ENCODE measurements around the gene ANO2. TPM values are rescaled to one million over a fixed set of nuclear protein-coding genes. Genes with fewer than 3 reads are reported as not detected.

ANO2 gene
- total RNA-seq, 4 donors from 2014 or later, result 2.0 to 9.8 (median 4.9) TPM

GRCh38 chr12:5689773-5690172, 255.3 kb downstream of the ANO2 start:
- Histone ChIP-seq H3K36me3 (no peaks in the 10 kb centered on the region), H3K27ac (no peak overlapping the region), H3K4me3 (no peak overlapping the region), H3K4me1 (no peaks in the 10 kb centered on the region), H3K9me3 (no peaks in the 10 kb centered on the region), H3K27me3 (no peaks in the 10 kb centered on the region)
- DNase-seq, result no peak
- TF ChIP-seq POLR2A (IDR thresholded peaks at IDR 0.05), result no peak
- TF ChIP-seq CTCF (IDR thresholded peaks at IDR 0.05 in 4 of 5, conservative IDR thresholded peaks at IDR 0.05 in 1 of 5), result no peak
- no peak for ATAC-seq
- intact Hi-C loops (cut with DNase I; ENCODE audit: low total_unique reads), result no loop called here
- in situ Hi-C loops (cut with MboI; ENCODE audit: low sequenced_read_pairs in 4 of 4), result no loop called here

- intact Hi-C loops (cut with DNase I; ENCODE audit: low total_unique reads), result no loop called here
- Histone ChIP-seq H3K9me3 (no peaks in the 10 kb centered on the region), H3K4me3 (no peak overlapping the region), H3K27ac (no peak overlapping the region), H3K36me3 (no peaks in the 10 kb centered on the region), H3K4me1 (no peaks in the 10 kb centered on the region), H3K27me3 (no peaks in the 10 kb centered on the region)
- no peak for DNase-seq
- in situ Hi-C loops (cut with MboI; ENCODE audit: low sequenced_read_pairs in 4 of 4), result no loop called here
- TF ChIP-seq CTCF (IDR thresholded peaks at IDR 0.05 in 4 of 5, conservative IDR thresholded peaks at IDR 0.05 in 1 of 5) (no peak), POLR2A (IDR thresholded peaks at IDR 0.05) (no peak)
- ATAC-seq, result no peak
Measured at GRCh38 chr12:5688226-5688625, 256.8 kb downstream of the ANO2 start.

- no peak for TF ChIP-seq CTCF (IDR thresholded peaks at IDR 0.05 in 4 of 5, conservative IDR thresholded peaks at IDR 0.05 in 1 of 5)
- TF ChIP-seq POLR2A (IDR thresholded peaks at IDR 0.05), result no peak
- intact Hi-C loops (cut with DNase I; ENCODE audit: low total_unique reads) (no loop called here), in situ Hi-C loops (cut with MboI; ENCODE audit: low sequenced_read_pairs in 4 of 4) (no loop called here)
- H3K27me3 ChIP-seq, result peaks cover 0 to 2% (median 0%) of the 10 kb centered on the region in 3 donors
- H3K27ac ChIP-seq, result no peak overlapping the region
- no peaks in the 10 kb centered on the region for H3K36me3 ChIP-seq
- no peaks in the 10 kb centered on the region for H3K9me3 ChIP-seq
- H3K4me1 ChIP-seq, result no peaks in the 10 kb centered on the region
- H3K4me3 ChIP-seq, result no peak overlapping the region
- ATAC-seq, result no peak
- DNase-seq, result no peak
Measured at GRCh38 chr12:5685935-5686334, 259.1 kb downstream of the ANO2 start.

- in situ Hi-C loops (cut with MboI; ENCODE audit: low sequenced_read_pairs in 4 of 4), result no loop called here
- intact Hi-C loops (cut with DNase I; ENCODE audit: low total_unique reads), result no loop called here
Measured at GRCh38 chr12:5684989-5685388, 260.1 kb downstream of the ANO2 start.

More at GRCh38 chr12:5684989-5685388, 260.1 kb downstream of the ANO2 start:
- no peaks in the 10 kb centered on the region for H3K4me1 ChIP-seq
- DNase-seq (no peak), ATAC-seq (no peak)
- H3K27ac ChIP-seq, result no peak overlapping the region
- H3K4me3 ChIP-seq, result no peak overlapping the region
- peaks cover 0 to 2% (median 0%) of the 10 kb centered on the region in 3 donors for H3K27me3 ChIP-seq
- H3K9me3 ChIP-seq, result no peaks in the 10 kb centered on the region
- no peaks in the 10 kb centered on the region for H3K36me3 ChIP-seq
- TF ChIP-seq POLR2A (IDR thresholded peaks at IDR 0.05) (no peak), CTCF (IDR thresholded peaks at IDR 0.05 in 4 of 5, conservative IDR thresholded peaks at IDR 0.05 in 1 of 5) (no peak)
